Right kidney (tissue), 9 donors: ENCODE data around the gene PSMA8.
A peak's percentile ranks its signal among the peaks of the same experiment; 100 is the strongest.
"Not testable (repeated sequence)": the region's sequence is repeated elsewhere in the genome, so short reads cannot be mapped to it uniquely, and the experiment has no call there.

Experiments
- DNase-seq: peaks from one replicate; pipeline ENCODE4 v3.0.0-alpha.2; 2016
- long read RNA-seq, 8 donors: transcript quantifications; one replicate each; lab custom pipeline, GENCODE V29; 2026

Gene PSMA8
- long read RNA-seq, donor 1, result 0 reads
- long read RNA-seq, donor 2, partial matches to known transcripts, result 92 of 92 reads
- long read RNA-seq, donor 2, other reads (novel, unspliced or antisense), result 0 of 92 reads
- long read RNA-seq, donor 3, result 0 reads
- long read RNA-seq, donor 4, result 0 reads
- long read RNA-seq, donor 5, result 0 reads
- long read RNA-seq, donor 6, result 0 reads
- long read RNA-seq, donor 7, result 0 reads
- long read RNA-seq, donor 8, partial matches to known transcripts, result 103 of 103 reads
- long read RNA-seq, donor 8, other reads (novel, unspliced or antisense), result 0 of 103 reads

DNA sequence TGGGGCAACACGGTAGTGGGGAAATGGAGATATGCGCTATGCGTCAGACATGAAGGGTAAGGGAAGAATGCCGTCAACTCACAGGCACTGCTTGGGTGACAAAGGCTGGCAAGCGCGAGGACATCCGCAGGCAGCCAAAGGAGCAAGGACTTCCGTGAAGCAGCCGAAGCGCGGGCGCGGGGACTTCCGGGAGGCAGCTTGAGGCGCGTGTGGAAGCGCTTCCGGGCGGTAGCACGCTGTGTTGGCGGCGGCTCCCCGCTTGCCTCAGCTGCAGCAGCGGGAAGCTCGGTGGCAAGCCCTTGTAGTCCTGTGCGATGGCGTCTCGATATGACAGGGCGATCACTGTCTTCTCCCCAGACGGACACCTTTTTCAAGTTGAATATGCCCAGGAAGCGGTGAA, at the start of gene PSMA8:
Gene PSMA8 (plus strand): TSS at position 218 of the 400 bp plus-strand sequence. CDS start 97 bp downstream, at position 315.
- DNase-seq, result no peak

DNA sequence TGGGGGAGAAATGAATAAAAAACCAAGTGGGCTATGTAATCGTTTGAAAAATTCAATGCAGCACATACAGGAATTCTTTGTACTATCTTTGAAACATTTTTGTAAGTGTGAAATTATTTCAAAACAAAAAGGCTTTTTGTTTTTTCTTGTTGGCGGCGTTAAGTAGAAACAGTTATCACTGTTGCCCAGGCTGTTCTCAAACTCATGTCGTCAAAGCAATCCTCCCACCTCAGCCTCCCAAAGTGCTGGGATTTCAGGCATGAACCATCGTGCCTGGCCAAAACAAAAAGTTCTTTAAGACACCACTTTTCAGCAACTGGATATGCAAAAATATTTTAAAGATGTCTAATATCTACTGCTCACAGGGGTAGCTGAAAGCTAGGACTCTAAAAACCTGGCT, 48.6 kb upstream of the PSMA8 start:
- no peak for DNase-seq

DNA sequence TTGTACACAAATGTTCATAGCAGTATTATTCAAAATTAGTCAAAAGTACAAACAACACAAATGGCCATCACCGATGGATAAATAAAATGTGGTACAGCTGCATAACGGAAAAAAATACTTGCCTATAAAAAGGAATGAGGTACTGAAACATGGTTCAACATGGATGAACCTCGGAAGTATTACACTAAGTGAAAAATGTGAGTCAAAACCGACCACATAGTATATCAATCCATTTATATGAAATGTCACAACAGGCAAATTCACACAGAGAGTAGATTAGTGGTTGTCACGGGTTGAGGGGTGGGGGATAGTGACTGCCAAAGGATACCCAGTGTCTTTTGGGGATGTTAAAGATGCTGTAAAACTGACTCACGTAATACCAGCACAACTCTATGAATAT, 46.7 kb upstream of the PSMA8 start:
- no peak for DNase-seq

DNA sequence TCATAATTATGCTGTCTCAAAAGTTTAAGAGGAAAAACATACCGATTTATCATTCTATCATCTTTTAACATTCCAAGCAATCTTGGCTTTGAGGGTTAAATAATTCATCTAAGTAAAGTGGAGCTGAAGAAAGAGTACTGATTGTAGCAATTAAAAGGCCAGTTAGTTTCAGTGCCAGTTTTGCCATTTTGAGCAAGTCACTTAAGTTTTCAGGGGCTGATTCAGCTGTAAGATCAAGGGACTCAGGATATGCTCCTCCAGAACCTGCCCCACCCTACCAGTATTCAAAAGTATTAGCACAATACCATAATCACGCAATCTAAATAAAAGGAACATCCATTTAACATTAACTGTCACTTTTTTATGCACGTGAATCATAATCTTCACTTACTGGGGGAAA, 45.2 kb upstream of the PSMA8 start:
- no peak for DNase-seq

DNA sequence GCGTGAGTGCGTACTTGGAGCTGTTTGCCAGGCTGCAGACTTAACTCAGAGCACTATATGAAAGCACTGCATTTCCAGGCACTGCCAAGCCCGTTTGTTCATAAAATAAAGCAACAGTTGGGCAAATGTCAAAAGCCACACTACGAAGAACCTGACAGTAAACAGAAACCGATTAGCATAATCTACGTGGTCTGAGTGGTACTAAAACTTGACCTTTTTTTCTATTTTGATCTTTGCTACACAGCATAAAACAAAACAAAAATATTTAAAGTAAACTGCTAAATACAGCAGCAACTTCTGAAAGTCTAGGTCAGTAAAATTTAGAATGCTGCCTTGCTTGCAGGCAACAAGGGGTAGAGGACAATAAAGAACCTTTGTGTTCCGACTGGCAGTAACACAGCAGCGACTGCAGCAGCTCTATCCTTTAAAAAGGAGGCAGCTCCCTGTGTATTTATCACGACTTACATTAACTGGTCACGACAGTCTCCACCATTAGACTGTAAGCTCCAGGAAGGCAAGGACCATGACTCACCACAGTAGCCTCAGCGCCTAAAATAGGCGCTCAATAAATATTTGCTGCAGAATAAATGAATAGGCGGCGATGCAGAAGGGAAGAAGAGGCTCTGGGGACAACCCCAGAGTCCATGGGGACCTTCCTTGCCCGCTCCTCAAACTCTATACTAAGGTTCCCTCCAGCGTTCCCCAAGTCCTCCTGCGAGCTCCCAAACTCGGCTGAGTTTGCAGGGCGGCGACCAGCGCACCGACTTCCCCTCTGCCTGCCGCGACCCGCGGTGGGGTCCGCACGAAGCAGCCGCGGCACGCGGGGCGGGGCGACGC, 44.2 kb upstream of the PSMA8 start:
- DNase-seq, result no peak

DNA sequence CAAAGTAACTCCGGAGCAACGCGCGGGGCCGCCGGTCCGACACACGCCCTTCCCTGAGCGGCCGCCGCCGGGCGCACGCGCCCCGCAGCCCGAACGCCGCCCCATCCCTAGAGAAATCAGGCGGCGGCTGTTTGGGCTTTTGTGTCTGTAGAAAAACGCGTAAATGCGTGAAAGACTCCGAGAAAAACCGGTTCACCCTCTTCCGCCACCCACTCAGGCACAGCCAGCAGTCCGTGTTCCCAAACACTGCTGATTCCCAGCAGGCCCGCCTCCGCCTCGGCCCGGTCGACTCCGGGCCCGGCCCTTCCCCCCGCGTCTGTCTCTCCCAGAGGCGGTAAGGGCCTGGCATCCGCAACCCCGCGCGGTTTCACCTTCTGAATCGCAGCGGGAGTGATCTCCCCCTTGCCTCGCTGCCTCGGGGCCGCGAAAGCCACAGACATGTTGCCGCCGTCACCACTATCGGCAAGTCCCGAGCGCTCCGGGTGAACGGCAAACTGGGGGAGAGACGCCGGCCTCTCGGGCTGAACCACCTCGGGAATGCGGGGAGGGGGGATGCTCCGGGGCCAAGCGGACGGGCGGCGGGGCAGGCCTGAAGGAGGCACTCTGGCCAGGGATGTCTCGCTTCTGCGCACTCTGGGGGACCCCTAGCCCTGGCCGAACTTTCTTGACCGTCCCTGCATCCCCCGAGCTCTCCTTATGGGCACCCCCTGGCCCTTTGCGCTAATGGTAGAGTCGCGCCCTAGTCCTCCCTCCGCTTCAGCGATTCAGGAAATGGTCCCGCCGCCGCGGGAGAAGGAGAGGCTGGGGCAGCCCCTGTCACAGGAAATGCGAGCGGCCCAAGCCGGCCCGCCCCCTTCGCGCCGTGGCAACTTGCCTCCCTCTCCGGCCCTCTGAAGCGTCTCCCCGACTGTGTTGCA, 43.3 kb upstream of the PSMA8 start, which contains the start of gene SS18:
Gene SS18 (minus strand): TSS at position 484 of the 917 bp plus-strand sequence. CDS start 44 bp downstream, at position 440.
- DNase-seq, result peak; percentile 100

DNA sequence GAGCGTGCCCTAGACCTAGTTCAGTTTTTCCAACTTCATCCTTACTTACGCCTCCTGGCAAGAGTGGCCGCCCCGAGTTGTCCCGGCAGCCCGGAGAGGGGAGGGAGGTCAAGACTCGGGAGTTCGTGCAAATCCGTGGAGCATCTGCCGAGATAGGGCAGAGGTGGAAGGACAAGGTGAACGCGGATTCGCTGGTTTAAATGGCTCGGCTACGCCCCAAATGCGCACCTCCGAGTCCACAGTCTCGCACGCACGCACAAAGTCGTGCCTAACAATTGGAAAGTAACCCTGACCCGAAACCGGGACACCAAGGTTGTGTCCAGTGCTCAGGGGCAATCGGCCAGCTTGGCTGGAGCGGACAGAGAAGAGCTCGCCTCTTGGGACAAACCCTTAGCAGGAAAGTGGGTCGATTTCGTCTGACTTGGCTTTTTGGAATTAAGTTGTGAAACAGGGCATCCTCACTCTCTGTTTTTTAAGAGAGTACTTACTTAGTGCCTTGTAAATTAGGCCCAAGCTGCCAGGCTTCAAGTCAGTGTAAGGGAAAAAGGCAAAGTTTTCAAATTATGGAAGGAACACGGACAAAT, 42.5 kb upstream of the PSMA8 start:
- no peak for DNase-seq

DNA sequence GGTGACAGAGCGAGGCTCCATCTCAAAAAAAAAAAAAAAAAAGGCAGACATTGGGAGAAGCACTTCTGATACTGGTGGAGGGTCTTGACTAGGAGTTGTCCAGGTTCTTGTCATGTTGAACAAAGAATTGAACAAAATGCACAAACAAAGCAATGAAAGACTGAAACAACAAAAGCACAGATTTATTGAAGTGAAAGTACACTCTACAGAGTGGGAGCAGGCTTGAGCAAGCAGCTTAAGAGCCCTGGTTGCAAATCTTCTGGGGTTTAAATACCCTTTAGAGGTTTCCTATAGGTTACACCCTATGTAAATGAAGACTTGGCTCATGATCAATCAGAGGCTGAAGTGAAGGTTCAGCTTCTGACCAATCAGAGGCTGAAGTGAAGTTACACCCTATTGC, 36.8 kb upstream of the PSMA8 start:
- DNase-seq, result no peak

DNA sequence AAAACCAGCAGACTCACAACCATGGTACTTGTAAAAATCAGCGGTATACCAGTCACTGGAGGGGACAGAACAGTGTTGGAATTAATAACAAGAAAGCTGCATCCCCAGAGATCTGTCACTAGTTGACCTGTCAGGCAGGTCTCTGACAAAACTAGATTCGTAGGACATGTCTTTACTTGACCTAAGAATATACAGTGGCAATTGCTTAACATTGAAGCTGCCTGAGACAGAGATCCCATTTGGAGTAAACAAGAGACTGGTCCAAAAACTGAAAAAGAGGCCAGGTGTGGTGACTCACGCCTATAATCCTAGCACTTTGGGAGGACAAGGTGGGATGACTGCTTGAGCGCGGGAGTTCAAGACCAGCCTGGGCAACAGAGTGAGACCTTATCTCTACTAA, 36.1 kb upstream of the PSMA8 start:
- no peak for DNase-seq

DNA sequence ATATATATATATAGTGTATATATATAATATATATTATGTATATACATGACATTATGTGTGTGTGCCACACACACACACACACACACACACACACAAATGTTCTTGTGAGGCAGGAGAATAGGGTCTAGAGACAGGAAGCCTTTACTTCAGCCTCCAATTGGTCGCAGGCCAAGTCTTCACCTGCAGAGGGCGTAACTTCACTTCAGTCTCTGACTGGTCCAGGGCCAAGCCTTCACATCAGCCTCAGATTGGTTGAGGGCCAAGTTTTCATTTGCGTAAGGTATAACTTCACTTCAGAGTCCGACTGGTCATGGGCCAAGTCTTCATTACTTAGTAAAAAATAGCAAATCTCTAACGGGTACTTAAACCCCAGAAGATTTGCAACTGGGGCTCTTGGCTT, 30.1 kb upstream of the PSMA8 start:
- DNase-seq, result no peak

DNA sequence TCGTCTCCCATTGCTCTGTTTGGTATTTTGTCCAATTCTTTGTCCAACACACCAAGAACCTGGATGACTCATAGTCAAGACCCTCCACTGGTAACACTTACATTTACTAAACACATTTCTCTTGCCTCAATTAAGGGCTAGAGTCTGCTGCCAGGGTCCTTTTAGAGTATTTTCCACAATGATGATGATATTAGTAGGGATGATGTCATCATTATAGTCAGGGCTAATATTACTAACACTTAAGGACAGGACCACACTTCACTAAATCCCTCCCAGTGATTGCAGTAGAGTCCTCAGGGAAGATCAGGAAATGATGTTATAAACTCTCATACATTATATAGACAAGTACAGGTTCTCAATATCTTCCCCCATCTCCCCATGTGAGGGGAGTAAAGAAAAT, 29.6 kb upstream of the PSMA8 start:
- no peak for DNase-seq

DNA sequence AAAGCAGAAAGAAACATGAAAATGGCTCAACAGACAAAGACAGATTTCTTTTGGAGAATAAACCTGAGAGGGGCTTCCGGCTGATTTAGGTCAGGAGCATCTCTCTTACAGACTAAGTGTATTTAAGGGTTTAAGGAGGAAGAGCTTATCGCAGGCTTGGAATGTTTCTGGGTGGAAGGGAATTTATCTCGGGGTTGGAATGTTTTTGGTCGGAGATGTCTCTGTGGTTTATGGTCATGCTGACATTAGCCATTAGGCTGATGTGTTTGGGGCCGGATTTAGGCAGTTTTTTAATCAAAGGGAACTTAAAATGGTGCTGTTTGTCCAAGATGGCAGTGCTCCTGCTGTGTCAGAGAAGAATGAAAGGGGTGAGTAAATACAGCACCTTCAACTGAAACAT, 14.4 kb upstream of the PSMA8 start:
- DNase-seq, result no peak

DNA sequence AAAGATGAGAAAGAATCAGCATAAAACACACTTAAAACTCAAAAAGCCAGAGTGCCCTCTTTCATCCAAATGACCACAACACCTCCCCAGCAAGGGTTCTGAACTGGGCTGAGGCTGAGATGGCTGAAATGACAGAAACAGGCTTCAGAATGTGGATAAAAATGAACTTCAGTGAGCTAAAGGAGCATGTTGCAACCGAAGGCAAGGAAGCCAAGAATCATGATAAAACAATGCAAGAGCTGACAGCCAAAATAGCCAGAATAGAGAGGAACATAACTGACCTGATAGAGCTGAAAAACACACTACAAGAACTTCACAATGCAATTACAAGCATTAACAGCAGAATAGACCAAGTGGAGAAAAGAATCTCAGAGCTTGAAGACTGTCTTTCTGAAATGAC, 12.2 kb upstream of the PSMA8 start:
- no peak for DNase-seq

DNA sequence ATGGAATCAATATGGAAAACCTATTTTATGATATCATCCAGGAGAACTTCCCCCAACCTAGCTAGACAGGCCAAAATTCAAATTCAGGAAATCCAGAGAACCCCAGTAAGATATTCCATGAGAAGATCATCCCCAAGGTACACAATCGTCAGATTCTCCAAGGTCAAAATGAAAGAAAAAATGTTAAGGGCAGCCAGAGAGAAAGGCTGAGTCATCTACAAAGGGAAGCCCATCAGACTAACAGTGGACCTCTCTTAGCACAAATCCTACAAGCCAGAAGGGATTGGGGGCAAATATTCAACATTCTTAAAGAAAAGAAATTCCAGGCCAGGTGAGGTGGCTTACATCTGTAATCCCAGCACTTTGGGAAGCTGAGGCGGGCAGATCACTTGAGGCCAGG, 11.7 kb upstream of the PSMA8 start:
- DNase-seq, result not testable (repeated sequence)

DNA sequence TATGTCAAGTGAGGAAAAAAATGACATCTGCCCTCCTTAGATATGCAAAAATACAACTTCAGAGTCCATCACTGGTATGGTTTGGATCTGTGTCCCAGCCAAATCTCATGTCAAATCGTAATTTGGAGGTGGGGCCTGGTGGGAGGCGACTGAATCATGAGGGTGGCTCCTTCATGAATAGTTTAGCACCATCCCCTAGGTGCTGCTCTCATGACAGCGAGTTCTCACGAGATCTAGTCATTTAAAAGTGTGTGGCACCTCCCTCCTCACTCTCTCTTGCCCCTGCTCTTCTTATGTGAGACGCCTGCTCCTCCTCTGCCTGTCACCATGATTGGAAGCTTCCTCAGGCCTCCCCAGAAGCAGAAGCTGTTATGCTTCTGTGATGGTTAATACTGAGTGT, 5.9 kb upstream of the PSMA8 start:
- no peak for DNase-seq

DNA sequence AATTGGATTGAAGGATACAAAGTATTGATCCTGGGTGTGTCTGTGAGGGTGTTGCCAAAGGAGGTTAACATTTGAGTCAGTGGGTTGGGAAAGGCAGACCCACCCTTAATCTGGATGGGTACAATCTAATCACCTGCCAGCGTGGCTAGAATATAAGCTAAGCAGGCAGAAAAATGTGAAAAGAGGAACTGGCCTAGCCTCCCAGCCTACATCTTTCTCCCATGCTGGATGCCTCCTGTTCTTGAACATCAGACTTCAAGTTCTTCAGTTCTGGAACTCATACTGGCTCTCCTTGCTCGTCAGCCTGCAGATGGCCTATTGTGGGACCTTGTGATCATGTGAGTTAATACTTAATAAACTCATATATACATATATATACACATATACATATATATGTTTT, 5.5 kb upstream of the PSMA8 start:
- DNase-seq, result not testable (repeated sequence)

DNA sequence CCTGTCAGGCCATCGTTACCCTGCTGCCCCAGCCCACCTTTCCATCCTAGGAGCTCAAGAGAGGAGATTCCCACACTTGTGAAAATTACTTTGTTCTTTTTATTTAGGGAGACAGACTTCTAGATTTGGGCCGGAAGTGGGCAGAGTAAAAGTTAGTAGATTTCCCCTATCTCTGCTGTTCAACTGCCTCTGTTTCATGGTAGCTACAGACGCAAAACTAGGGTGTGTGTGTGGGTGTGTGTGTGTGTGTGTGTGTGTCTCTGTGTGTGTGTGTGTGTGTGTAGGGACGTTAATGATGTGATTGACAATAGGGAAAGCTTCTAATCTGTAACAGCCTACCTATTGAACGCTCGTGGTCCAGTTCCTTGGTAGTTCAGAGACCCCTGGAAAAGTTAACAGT, 438 bp downstream of the PSMA8 start:
- no peak for DNase-seq

DNA sequence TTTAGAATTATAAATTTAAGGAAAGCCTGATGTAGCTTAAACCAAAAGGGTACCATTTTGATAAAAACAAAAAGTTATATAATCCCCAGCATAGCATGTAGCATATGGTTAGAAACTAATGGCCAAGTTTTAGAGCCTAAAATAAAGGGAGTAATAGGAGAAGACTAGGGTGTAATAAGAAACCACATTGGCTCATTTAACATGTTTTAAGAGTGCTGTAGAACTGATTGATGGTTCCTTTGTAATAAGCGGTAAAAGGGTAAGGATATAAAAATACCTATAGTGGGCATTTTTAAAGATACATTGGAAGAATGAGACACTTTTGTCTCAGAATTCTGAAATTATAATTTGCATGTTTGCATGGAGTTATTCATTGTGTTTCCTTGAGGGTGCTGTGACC, 1.9 kb downstream of the PSMA8 start:
- no peak for DNase-seq

DNA sequence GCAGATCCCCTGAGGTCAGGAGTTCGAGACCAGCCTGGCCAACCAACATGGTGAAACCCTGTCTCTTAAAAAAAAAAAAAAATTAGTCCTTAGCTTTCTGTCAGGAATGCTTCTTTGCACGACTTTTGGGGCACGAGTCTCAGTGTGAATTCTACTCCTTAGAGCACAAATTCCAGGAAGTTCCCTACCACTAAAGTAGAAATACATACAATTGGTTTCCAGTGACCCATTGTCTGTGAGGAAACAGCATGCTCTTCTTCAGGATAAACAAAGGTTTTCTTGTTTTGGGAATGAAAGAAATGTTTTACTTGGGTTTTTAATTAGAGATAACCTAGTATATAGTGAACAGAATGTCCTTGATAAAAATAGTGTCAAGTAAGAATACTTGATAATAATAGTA, 23.7 kb downstream of the PSMA8 start:
- DNase-seq, result no peak

DNA sequence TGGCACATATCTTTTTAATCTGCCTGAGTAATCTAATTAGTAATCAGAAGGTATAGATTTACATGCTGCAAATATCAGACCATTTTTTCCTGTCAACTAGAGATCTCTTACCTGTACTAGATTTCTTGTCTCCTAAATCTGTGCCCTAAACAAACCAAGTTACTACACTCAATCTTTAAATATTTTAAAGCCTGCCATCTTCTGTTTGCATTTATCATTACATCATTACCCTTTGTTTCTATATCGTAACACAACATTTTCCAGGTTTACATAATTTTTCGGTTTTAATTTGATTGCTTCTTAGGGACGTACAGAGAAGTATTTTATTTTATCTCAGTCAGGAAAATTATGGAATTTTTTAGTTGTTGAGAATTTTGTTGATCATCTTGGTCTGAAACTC, 25.7 kb downstream of the PSMA8 start:
- DNase-seq, result no peak

DNA sequence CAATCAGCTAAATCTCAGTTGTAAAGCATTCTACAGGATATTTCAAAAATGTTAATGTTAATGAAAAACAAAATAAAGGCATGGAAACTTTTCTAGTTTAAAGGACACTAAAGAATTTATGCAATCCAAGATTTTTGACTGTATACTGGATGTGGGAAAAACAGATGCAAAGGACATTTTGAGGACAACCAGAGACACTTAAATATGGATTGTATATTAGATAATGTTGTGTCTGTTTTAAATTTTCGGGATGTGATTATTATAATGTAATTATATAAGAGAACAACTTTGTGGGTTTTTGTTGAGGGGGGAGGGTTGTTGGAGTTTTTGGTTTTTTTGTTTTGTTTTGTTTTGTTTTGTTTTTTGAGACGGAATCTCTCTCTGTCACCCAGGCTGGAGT, 30.9 kb downstream of the PSMA8 start:
- DNase-seq, result no peak

DNA sequence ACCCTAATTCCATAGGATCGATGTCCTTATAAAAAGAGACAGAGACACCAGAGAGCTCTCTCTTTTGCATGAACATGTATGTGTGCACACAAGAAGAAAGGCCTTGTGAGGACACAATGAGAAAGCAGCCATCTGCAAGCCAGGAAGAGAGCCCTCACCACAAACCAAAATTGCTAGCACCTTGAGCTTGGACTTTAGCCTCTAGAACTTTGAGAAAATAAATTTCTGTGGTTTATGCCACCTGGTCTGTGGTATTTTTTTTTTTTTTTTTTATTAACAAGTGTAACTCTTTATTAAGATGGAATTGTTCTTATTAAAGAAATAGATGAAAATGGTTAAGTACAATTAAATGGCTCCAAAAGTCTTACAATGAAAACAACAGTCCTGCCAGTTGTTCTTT, 33.9 kb downstream of the PSMA8 start:
- DNase-seq, result not testable (repeated sequence)
